OCI-LY1 (cell line): ENCODE measurements around the gene GALC.

ENCODE experiments used
- H2AFZ ChIP-seq: fragments of 200-600 bp; sonication (generic), shearing (Covaris generic); 2 replicates; pipeline ENCODE4 v1.6.0; 2014; ENCODE audit warnings: antibody characterized with exemption, mild to moderate bottlenecking, low read length
- H3F3A ChIP-seq: fragments of 200-600 bp; sonication (generic), shearing (Covaris generic); 2 replicates; pipeline ENCODE4 v1.6.0; 2014; ENCODE audit warnings: mild to moderate bottlenecking, antibody characterized with exemption, low read length, moderate library complexity; ENCODE audit not compliant: insufficient read depth
- H3K27ac ChIP-seq: fragments of 200-600 bp; sonication (generic); 2 replicates; pipeline ENCODE4 v1.5.1; 2014; ENCODE audit warnings: low read length, mixed run types, mild to moderate bottlenecking, low read depth; ENCODE audit not compliant: poor library complexity, severe bottlenecking
- H3K27me3 ChIP-seq: fragments of 200-600 bp; sonication (generic); 2 replicates; pipeline ENCODE4 v1.6.0; 2014; ENCODE audit warnings: antibody characterized with exemption, mild to moderate bottlenecking, low read length, moderate library complexity; ENCODE audit not compliant: insufficient read depth
- H3K36me3 ChIP-seq: fragments of 200-600 bp; sonication (generic); 2 replicates; pipeline ENCODE4 v1.6.1; 2014; ENCODE audit warnings: mild to moderate bottlenecking, antibody characterized with exemption, low read length, moderate library complexity, mixed read lengths; ENCODE audit not compliant: insufficient read depth
- H3K4me1 ChIP-seq: fragments of 200-600 bp; sonication (generic); 2 replicates; pipeline ENCODE4 v1.5.1; 2014; ENCODE audit warnings: mild to moderate bottlenecking, low read length, moderate library complexity; ENCODE audit not compliant: insufficient read depth, severe bottlenecking
- H3K4me2 ChIP-seq: fragments of 200-600 bp; sonication (generic), shearing (Covaris generic); 2 replicates; pipeline ENCODE4 v1.6.1; 2014; ENCODE audit warnings: low read length
- H3K4me3 ChIP-seq: fragments of 200-600 bp; sonication (generic); 2 replicates; pipeline ENCODE4 v1.5.1; 2014; ENCODE audit warnings: low read length, low read depth, mild to moderate bottlenecking, mixed read lengths; ENCODE audit not compliant: poor library complexity, severe bottlenecking
- H3K79me2 ChIP-seq: fragments of 200-600 bp; shearing (Covaris generic); 2 replicates; pipeline ENCODE4 v1.6.1; 2016; ENCODE audit warnings: mixed run types, low read length, mixed read lengths; ENCODE audit not compliant: insufficient read depth
- H3K9ac ChIP-seq: fragments of 200-600 bp; sonication (generic), shearing (Covaris generic); 2 replicates; pipeline ENCODE4 v1.6.1; 2014; ENCODE audit warnings: mild to moderate bottlenecking, low read length, mixed read lengths
- H3K9me2 ChIP-seq: fragments of 200-600 bp; sonication (generic), shearing (Covaris generic); 2 replicates; pipeline ENCODE4 v1.6.1; 2014; ENCODE audit warnings: low read depth, mild to moderate bottlenecking, low read length, mixed read lengths
- H3K9me3 ChIP-seq: fragments of 200-600 bp; shearing (Covaris generic); 2 replicates; pipeline ENCODE4 v1.6.1; 2014; ENCODE audit warnings: low read length, mixed read lengths
- H4K20me1 ChIP-seq: fragments of 200-600 bp; sonication (generic), shearing (Covaris generic); 2 replicates; pipeline ENCODE4 v1.6.0; 2016; ENCODE audit warnings: mild to moderate bottlenecking, low read length; ENCODE audit not compliant: insufficient read depth
- CTCF ChIP-seq: fragments of 200-600 bp; sonication (generic), shearing (Covaris generic); IDR thresholded peaks from 2 replicates; pipeline ENCODE4 v1.5.1; 2017; ENCODE audit warnings: mild to moderate bottlenecking, antibody characterized with exemption, low read length, moderate library complexity, mixed read lengths
- EZH2 ChIP-seq: fragments of 200-600 bp; sonication (generic), shearing (Covaris generic); IDR thresholded peaks from 2 replicates; pipeline ENCODE4 v1.8.0; 2017; ENCODE audit warnings: borderline replicate concordance, mixed run types, mild to moderate bottlenecking, antibody characterized with exemption, low read length, moderate library complexity, mixed read lengths

GALC gene

DNA sequence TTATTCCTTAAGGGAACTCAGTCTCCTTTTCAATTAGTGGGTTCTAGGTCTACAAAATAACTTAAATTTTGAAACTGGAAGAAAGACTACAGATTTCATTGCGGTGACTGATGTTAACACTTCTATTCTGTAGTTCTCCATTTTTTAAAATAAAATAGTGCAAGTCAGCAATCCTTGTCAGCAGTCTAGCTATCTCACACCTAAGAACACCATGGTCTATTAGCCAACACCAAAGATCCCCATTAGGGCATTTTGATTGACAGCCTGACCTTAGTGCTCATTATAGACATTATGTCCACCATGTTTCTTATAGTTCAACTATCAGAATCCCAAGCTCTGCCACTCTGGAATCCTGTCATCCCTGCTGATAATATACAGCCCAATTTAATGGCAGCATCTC is 39.4 kb upstream of the GALC start:
- Histone ChIP-seq H3K27me3 (no peaks in the 10 kb centered on the region), H3K79me2 (no peaks in the 10 kb centered on the region), H3K9ac (no peak overlapping the region), H4K20me1 (no peaks in the 10 kb centered on the region), H3F3A (no peaks in the 10 kb centered on the region), H3K9me3 (no peaks in the 10 kb centered on the region), H2AFZ (no peak overlapping the region), H3K36me3 (no peaks in the 10 kb centered on the region), H3K9me2 (no peaks in the 10 kb centered on the region), H3K4me3 (no peak overlapping the region), H3K27ac (no peak overlapping the region), H3K4me2 (no peak overlapping the region), H3K4me1 (no peaks in the 10 kb centered on the region)
- TF ChIP-seq EZH2 (no peak), CTCF (no peak)

GRCh38 chr14:88030892-88031291 is 37.9 kb upstream of the GALC start:
- H3F3A ChIP-seq = no peaks in the 10 kb centered on the region
- H3K9ac ChIP-seq = no peak overlapping the region
- no peaks in the 10 kb centered on the region for H3K9me2 ChIP-seq

DNA sequence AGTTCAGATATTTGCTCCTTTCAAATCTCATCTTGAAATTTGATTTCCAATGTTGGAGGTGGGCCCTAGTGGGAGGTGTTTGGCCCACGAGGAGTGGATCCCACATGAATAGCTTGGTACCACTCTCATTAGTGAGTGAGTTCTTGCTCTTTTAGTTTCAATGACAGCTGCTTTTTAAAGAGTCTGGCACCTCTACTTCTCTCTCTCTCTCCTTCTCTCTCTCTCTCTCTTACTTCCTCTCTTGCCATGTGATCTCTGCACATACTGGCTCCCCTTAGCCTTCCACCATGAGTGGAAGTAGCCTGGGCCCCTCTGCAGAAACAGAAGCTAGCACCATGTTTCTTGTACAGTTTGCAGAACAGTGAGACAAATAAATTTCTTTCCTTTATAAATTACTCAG is 37.1 kb upstream of the GALC start:
- no peaks in the 10 kb centered on the region for H4K20me1 ChIP-seq
- H3K4me1 ChIP-seq = no peaks in the 10 kb centered on the region
- no peaks in the 10 kb centered on the region for H3K9me3 ChIP-seq
- no peaks in the 10 kb centered on the region for H3K27me3 ChIP-seq
- no peaks in the 10 kb centered on the region for H3F3A ChIP-seq
- no peaks in the 10 kb centered on the region for H3K36me3 ChIP-seq
- H3K4me3 ChIP-seq = no peak overlapping the region
- no peaks in the 10 kb centered on the region for H3K9me2 ChIP-seq
- H3K27ac ChIP-seq = no peak overlapping the region
- no peak overlapping the region for H3K9ac ChIP-seq
- no peaks in the 10 kb centered on the region for H3K79me2 ChIP-seq
- H3K4me2 ChIP-seq = no peak overlapping the region
- no peak overlapping the region for H2AFZ ChIP-seq
- TF ChIP-seq CTCF = no peak

More at GRCh38 chr14:88030892-88031291, 37.9 kb upstream of the GALC start:
- Histone ChIP-seq H3K79me2 (no peaks in the 10 kb centered on the region), H3K27ac (no peak overlapping the region), H3K4me2 (no peak overlapping the region), H4K20me1 (no peaks in the 10 kb centered on the region), H3K36me3 (no peaks in the 10 kb centered on the region), H3K27me3 (no peaks in the 10 kb centered on the region), H3K4me3 (no peak overlapping the region), H3K9me3 (no peaks in the 10 kb centered on the region), H3K4me1 (no peaks in the 10 kb centered on the region), H2AFZ (no peak overlapping the region)
- TF ChIP-seq EZH2 (no peak), CTCF (no peak)
